ENCODE measurements around the gene KRTAP5-9.
"Not testable (repeated sequence)": the region's sequence is repeated elsewhere in the genome, so short reads cannot be mapped to it uniquely, and the experiment has no call there.

- TF ChIP-seq, protein P1, sequence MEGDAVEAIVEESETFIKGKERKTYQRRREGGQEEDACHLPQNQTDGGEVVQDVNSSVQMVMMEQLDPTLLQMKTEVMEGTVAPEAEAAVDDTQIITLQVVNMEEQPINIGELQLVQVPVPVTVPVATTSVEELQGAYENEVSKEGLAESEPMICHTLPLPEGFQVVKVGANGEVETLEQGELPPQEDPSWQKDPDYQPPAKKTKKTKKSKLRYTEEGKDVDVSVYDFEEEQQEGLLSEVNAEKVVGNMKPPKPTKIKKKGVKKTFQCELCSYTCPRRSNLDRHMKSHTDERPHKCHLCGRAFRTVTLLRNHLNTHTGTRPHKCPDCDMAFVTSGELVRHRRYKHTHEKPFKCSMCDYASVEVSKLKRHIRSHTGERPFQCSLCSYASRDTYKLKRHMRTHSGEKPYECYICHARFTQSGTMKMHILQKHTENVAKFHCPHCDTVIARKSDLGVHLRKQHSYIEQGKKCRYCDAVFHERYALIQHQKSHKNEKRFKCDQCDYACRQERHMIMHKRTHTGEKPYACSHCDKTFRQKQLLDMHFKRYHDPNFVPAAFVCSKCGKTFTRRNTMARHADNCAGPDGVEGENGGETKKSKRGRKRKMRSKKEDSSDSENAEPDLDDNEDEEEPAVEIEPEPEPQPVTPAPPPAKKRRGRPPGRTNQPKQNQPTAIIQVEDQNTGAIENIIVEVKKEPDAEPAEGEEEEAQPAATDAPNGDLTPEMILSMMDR (IDR thresholded peaks at IDR 0.05 in 8 of 11, conservative IDR thresholded peaks at IDR 0.05 in 3 of 11), result not testable (repeated sequence)
- TF ChIP-seq POLR2A (IDR thresholded peaks at IDR 0.05), result not testable (repeated sequence)
Observed at GRCh38 chr11:71589546-71589920, 41.3 kb downstream of the KRTAP5-9 start.
